Measurements from ENCODE around the gene LRRC57.

The LRRC57 gene

DNA sequence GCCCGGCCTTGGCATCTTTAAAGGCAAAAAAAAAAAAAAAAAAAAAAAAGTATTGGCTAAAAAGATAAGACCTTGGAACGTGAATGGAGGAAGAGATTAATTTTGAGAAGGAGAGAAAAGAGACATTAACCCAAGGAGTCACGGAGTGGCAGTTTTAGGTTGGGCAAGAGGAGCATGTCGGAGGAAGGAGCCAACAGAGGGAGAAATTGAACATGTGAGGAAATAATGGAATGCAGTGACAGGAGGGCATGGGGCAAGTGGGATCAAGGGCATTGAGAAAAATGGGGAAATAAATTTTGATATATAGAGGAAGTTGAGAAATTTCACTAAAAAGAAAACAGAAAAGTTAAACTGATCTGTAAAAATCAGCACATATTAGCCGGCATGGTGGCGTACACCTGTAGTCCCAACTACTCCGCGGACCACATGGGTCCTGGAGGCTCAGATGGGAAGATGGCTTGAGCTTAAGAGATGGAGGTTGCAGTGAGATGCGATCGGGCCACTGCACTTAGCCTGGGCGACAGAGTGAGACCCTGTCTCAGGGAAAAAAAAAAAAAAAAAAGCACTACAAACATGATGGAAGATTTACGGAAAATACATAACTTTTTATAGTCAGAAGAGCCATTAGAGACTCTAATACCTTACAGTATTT is 1.3 kb upstream of the LRRC57 start:
- no peak for DNase-seq

DNA sequence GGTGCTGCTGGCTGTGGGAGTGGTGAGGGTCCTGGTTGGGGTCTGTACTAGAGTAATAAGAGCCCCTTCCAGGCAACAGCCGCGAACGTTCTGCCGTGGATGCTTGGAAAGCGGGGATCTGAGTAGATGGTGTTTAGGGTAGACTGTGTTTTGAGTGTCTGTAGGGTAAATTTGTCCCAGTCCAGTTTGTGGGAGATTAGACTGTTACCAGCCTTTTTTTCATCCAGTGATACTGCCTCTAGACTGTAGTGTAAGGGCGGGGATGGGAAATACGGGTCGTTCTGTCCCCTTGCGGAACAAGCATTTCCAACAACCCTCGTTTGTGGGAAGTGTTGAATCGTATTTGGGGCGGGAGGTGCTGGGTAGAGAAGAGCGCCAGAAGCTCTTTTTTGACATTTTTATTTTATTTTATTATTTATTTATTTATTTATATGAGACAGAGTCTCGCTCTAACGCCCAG is 469 bp upstream of the LRRC57 start:
- DNase-seq, result peak; percentile 43

DNA sequence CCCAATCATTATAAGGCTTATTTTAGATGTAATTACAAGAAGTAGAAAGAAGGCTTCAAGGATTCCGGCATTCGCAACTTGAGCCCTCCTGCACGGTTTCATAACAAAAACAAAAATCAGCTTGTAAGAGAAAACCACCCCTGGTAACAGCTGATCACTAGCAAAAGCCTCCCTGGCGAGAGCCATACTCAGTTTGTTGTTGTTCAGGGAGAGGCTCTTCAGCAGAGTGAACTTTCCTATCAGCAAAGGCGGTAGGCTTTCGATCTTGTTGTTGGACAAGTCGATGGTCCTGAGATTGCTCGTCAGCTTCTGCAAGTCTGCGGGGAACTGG is 710 bp downstream of the LRRC57 start:
- DNase-seq, result no peak

DNA sequence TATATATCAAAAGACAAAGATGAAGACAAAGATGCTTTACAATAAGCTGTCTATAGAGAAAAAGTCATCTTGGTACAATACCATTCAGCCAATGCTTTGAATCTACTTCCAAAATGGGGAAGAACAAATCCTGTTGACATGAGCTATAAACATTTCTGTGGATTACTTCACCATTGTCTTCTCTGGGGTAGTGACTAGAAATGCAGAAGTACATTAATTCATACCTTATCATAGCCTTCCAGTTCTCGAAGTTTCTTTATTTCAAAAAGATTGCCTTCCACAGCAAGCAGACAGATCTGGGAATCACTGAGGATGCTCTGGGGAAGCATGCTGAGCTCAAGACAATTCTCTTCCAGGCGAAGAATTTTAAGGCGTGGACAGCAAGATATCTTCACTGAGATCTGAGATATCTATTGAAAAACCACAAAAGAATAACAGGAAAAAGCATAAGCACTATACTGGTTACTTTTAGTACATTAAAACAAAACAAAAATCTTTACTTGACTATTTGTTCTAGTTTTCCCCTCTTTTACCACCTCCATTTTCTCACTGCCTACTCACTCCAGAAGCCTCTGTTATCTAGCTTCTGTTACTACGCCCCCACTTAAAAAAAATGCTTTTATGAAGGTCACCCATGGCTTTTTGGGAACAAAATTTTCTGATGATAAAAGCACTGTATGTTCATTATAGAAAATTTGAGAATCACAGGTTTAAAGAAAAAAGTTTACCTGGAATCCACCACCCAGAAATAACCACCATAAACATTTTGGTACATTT is 3.6 kb downstream of the LRRC57 start:
- DNase-seq, result no peak

DNA sequence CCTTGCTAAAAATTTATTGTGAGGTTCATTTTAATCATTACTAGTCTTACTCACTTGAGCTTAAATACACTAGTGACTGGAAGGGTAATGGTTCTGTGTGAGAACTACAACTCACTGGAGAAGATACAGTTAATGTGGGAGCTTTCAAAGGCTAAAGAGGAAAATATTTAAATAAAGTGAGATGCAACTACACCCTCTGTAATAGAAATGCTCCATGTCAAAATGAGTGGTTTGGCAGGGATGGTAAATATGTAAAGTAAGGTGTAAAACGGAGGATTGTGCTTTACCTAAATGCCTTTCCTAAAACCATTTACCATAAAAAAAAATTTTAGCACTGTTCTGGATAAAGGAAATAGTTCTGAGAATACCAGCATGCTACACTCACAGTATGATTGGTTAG is 15.3 kb downstream of the LRRC57 start:
- DNase-seq, result no peak

DNA sequence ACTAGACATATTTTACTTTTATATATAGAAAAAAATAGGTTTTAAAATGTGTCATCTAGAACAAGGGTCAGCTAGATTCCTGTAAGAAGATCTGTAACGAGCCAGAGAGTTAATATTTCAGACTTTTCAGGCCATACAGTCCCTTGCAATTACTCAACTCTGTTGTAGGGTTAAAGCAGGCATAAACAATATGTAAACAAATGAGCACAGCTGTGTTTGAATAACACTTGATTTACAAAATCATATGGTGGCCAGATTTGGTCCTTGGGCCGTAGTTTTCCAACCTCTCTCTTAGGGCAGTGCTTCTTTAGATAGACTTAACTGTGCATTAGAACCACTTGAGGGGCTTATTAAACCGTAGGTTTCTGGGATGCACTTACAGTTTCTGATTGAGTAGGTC is 19.6 kb downstream of the LRRC57 start:
- no peak for DNase-seq

DNA sequence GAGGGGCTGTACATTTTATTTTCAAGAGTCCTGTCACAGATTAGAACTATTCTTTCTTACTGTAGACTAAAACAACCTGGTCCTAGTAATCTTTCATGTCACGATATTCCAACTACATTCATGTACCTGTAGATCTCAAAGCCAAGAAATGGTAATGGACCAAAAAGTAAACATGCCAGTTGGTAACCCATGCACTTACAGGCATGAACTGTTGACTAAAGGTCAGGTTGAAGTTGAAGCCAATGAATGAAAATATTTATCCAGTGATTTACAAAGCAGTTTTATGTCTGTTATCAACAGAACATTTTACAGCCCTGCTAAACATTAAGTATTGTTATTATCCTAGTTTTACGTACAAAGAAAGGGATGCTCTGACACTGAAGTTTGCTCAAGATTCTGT is 25.3 kb downstream of the LRRC57 start:
- no peak for DNase-seq

DNA sequence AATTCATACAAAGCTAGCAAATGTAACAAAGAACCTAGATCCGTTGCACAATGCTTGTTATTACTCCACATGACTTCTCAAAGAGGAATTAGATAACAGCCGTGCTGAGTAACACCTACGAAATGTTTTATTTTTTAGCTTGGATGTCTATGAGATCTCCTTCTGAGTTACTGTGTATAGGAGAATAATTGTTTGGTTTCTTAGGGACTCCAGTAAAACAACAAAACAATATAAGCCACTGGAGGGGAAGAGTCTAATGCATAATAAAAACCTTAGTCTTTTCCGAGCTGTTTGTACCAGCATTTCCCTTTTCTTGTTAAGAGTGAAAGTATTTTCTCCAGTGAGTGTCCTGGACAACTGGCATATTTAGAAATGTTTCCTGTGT is 37.6 kb downstream of the LRRC57 start:
- DNase-seq, result no peak

DNA sequence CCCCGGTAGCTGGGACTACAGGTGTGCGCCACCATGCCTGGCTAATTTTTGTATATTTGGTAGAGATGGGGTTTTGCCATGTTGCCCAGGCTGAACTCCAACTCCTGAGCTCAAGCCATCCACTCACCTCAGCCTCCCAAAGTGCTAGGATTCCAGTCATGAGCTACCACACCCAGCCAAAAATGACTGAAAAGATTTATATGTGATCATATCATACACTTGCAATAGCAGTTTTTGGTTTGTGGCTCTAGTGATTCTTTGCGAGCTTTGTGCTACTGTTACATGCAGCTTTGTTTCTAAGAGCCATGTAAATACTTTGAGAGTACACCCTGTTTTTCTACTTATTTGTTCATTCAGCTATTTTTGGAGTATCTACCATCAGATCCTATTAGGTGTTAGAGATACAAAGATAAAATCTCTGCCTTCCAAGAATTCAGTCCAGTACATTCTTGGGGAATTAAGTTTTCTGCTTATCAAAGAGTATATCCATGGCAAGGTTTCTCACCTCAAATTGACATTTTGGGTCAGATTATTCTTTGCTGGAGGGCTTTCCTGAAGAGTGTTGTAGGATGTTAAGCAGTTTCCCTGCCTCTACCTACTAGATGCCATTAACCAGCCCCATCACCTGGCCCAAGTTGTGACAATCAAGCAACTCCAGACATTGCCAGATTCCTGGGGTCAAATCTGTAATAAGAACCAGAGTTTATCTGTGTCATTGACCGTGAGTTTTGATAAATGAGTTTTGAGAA is 38.2 kb downstream of the LRRC57 start:
- no peak for DNase-seq

DNA sequence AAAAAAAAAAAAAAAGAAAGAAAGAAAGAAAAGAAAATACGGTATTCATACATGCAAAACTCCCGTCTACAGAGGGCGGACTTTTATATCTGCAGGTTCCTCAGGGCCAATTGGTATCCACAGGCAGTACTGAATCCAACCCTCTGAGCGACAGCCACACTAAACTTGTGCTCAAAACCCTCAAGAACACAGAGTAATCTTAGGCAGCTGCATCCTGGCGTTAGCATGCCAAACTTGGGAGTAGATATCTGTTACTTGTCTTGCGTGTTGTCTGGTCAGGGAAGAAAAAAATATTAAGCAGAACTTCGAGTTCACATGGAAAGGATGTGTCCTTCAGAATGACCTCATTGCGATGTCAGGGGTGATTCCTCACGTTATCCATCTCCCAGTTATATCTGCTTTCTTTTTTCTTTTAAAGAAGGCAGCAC is 40.3 kb downstream of the LRRC57 start:
- no peak for DNase-seq

DNA sequence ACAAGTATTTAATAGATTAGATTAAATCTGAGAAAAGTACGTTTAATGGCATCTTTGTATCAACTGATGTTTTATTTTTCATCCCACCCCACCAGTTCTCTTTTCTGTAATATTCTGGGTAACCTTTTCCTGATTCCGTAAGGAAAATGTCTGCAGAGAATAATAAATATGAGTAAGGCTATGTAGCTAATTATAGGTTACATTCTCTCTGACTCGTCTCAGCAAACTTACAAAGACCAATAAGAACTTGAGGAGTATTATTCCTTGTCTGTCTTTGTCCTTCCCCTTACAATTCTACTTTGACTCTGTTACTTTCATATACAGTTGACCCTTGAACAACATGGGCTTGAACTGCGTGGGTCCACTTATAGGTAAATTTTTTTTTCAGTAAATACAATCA is 41.1 kb downstream of the LRRC57 start:
- no peak for DNase-seq

DNA sequence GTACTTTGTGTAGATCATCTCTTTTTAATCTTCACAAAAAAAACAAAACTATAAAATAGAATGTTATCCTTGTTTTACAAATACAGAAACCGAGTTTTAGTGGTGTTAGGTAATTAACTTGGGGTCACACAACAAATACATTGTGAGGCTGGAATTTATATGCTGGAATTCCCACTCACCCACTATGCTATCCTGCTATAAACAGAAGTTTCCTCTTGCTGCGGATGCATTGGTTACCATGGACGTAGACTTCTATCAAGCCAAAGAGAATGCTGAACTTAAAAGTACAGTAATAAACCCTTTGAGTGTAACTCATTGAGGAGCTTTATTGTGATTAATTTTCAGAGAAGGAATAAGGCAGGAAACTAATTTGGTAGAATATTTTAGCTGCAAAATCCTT is 44.0 kb downstream of the LRRC57 start:
- DNase-seq, result no peak

DNA sequence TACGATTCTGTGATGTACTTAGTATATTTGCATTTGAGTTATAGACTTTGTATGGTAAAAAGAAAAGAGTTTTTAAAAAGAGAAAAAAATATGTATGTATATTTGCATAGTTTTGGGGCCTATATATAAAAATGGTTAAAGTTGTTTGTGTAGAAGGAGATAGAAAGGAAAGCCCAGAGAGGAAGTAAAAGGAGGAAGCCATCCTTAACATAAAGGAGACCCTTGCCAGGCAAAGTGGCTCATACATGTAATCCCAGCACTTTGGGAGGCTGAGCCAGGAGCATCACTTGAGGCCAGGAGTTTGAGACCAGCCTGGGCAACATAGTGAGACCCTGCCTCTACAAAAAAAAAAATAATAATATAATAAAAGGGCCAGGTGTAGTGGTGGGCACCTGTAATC is 44.8 kb downstream of the LRRC57 start:
- no peak for DNase-seq

DNA sequence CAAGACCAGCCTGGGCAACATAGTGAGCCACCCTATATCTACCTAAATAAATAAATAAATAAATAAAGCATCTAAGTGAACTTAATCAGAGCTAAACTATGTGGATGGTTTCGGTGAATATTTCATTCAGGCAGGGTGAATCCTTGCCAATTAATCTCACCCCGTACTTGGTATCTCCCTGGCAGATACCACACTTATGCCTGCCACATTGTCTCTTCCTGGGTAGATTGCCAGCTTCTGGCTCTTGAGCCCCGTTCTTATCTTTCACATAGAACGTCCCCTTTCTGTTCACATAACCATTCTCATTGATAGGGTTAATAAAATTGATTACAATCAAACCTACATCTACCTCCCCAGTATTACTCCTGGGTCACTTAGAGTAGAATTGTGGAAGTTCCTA is 46.1 kb downstream of the LRRC57 start:
- no peak for DNase-seq

DNA sequence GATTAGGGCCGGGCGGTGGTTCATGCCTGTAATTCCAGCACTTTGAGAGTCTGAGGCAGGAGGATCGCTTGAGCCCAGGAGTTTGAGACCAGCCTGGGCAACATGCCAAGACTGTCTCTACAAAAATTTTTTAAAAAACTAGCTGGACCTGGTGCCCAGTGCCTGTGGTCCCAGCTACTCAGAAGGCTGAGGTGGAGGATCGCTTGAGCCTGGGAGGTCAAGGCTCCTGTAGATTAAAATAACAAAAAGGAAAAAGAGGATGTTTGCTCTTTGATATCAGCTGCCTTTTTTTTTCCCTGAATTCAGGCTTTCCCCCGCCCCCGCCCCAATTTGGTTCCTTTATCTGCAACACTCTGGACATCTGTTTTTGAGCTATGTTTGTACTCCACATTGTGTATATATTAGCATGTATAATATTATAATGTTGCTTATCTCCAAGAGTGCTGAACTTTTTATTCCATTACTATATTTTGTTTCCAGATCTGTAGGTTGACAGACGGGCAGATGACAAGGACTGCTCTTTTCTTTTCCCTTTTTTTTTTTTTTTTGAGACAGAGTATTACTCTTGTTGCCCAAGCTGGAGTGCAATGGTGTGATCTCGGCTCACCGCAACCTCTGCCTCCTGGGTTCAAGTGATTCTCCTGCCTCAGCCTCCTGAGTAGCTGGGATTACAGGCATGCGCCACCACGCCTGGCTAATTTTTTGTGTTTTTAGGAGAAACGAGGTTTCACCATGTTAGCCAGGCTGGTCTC is 48.6 kb downstream of the LRRC57 start:
- DNase-seq, result no peak

DNA sequence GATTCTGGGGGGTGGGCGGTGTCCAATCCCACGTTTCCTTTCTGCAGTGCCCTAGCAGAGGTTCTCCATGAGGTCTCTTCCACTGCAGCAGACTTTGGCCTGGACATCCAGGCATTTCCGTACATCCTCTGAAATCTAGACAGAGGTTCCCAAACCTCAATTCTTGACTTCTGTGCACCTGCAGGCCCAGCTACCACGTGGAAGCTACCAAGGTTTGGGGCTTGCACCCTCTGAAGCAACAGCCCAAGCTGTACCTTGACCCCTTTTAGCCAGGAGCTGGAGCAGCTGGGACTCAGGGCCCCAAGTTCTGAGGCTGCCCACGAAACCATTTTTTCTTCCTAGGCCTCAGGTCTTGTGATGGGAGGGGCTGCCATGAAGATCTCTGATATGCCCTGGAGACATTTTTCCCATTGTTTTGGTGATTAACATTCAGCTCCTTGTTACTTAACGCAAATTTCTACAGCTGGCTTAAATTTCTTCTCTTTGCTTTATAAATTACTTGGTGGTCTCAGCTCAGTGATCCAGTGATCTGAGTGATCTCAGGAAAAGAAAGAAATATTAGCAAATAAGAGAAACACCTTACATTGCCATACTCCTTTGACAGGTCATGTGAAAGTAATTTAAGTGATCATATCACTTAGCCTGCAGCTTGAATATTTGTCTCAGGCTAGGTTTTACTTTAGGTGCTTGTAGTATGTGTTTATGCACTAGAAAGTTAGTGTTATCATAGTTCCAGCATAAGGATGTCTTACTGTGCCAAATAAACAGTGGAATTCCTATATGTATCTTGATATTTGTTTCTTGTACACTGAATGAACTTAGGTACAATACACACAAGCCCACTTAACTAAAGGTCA is 50.2 kb downstream of the LRRC57 start:
- DNase-seq, result no peak

DNA sequence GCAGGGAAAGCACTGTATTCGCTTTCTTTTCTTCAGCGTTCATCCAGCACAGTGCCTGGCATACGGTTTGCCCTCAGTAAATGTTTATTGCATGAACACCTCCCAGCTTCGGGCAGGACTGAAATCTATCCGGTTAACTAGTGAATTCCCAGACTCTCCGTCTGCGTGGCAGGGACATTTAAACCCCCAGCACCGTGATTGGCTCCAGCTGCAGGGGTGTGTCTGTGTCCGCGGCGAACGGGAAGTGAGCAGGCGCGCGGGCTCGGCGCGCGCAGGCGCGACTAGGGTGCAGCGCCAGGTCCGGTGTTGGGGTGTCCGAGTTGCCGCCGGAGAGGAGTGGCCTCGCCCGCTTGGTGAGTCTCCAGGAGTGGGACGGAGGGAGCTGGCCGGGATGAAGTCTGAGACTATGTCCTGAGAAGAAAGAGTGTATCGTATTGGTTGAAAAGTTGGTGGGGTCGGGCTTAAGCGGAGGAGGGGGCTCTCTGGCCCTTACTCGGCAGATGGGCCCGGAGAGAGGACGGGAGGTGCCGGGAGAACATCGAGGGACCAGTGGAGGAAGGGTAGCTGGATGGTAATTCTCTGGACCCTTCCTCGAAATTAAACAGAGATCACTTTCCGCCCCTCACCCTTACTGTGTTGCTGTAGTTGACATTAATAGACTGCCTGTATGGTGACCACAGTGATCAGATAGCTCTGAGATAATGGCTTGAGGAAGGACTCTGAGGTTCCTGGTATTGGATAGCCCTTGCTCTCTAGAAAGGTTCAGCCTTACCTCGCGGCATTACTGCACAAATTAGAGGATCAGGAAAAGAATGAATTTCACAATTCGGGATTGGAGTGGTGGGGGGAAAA is 53.0 kb downstream of the LRRC57 start, which contains the start of gene SNAP23:
TSS of gene SNAP23 (plus strand) at position 274 of the 852 bp plus-strand sequence. CDS start 16,213 bp downstream, outside the sequence.
- peak; percentile 94 for DNase-seq

DNA sequence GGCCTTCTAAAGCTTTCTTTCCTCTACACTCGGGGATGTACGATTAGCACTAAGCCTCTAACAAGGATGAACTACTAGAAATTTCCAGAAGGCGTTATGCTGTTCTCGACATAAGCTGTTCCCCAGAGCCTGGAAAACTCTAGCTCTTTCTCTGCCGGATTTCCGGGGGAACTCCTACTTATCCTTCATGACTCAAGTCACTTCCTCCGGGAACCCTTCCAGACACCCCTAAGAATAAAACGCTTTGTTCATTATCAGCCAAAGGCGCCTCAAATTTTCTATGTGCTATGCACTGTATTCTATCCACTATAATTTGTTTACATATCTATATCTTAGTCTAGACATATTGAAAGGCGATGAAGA is 53.6 kb downstream of the LRRC57 start:
- peak; percentile 86 for DNase-seq

DNA sequence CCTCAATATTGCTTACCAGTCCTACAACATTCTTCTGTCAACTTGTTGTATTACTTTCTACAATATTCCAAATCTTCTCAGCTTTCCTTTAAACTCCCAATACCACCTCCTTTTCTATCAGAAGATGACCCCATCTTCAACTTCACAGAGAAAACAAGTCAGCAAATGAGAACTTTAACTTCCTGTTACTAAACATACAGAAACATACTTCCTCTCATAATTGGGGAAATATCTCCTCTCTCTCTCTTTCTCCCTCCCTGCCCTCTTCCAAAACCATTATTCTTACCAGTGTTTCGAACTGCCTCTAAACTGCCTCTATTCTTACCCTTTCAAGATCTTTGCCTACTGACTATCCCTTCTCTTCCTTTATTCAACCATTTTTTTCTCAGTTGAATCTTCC is 54.9 kb downstream of the LRRC57 start:
- DNase-seq, result no peak

DNA sequence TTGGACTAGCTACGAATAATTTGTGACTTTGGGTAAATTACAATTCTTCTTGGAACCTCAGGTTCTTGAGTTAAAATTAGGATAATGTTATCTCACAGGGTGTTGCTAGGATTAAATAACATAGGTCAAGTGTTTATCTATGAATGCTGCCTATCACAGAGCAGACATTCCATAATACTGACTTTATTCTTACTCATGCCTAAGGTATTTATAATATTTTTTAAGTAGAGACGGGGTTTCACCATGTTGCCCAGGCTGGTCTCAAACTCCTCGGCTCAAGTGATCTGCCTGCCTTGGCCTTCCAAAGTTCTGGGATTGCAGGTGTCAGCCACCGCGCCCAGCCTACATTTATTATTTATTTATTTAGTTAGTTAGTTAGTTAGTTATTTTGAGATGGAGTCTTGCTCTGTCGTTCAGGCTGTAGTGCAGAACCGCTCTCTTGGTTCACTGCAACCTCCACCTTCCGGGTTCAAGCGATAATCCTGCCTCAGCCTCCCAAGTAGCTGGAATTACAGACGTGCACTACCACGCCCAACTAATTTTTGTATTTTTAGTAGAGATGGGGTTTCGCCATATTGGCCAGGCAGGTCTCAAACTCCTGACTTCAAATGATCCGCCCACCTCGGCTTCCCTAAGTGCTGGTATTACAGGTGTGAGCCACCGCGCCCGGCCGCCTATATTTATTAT is 56.9 kb downstream of the LRRC57 start:
- DNase-seq, result no peak
